HTERT RPE-1 (cell line): Measurements from ENCODE around the gene VWDE.
"Not testable (repeated sequence)": the region's sequence is repeated elsewhere in the genome, so short reads cannot be mapped to it uniquely, and the experiment has no call there.

Source experiments
- in situ Hi-C: fragments of 300-500 bp; cut with MboI; formaldehyde crosslinking; loops from 4 replicates; pipeline ENCODE4 v1.14.3; 2020; ENCODE audit warnings: low sequenced_read_pairs

VWDE gene

DNA sequence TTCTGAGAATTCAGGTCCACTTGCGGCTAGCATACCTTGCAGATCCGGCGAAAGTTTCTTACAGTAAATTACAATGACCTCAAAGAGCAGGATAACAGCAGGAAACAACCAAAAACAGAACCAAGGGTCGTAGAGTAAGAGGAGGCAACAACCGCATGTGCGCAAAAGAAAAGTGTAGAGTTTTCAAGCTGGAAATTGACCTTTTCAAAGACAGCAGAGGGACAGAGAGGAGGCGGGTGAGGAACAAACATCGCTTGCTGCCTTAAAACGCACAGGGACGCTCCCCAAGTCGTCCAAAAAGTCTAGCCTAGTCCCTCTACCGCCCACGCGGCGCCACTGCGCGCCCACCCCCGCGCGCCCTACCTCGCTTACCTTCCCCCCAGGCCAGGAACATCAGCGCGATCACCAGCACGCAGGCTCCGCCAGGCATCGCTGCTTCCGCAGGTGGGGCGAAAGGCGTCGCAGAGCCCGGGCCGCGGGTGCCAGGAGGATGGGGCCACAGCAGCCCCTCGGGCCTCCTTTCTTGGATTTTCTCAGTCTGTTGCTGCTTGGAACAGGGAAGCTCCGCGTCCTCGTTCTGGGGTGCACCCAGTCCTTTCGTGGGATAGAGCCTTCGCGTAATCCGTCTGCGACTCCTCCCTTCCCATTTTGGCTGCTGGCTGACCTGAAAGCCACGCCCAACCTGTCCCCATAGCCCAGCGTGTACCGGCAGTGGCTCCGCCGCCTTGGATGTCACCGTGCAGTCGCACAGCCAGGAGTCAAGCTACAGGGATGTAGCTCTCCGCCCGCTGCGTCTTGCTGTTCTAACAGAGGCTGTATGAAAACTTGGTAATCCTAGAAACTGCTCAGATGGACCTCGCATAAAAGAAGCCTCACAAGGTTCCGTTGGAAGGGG, at the start of gene VWDE:
TSS of gene VWDE (minus strand) at position 579 of the 895 bp plus-strand sequence. CDS start at position 430, 149 bp downstream.
- in situ Hi-C loops, result no loop called here

DNA sequence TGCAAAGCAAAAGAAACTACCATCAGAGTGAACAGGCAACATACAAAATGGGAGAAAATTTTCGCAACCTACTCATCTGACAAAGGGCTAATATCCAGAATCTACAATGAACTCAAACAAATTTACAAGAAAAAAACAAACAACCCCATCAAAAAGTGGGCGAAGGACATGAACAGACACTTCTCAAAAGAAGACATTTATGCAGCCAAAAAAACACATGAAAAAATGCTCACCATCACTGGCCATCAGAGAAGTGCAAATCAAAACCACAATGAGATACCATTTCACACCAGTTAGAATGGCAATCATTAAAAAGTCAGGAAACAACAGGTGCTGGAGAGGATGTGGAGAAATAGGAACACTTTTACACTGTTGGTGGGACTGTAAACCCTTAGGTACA, 49.5 kb upstream of the VWDE start:
- in situ Hi-C loops, result not testable (repeated sequence)

DNA sequence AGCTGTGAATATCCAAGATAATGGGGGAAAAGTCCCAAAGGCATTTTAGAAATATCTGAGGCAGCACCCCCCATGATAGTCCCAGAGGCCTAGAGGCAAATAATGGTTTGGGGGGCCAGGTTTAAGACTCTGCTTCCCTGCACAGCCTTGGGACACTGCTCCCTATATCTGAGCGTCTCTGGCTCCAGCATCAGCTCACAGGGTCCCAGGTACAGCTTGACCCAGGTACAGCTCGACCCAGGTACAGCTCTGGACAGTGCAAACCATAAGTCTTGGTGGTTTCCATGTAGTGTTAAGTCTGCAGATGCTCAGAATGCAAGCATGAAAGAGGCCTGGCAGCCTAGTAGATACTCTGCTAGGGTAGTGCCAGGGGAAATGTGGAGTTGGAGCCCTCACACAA, 47.0 kb upstream of the VWDE start:
- in situ Hi-C loops, result no loop called here

DNA sequence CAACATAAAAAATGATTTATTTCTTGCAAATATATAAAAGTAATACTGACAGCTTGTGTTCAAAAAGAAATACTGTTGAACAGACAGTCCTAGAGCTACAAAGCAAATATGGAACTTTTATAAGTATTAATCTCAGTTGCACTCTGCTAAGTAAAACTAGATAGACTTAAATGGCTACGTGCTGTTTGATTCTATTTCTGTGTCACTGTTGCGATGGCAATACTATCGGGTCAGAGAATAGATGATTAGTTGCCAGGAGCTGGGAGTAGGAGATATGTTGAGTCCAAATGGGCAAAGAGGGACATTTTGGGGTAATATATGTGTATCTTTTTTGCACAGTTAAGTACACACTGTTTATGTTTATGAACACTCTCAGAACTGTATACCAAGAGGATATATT, 41.1 kb upstream of the VWDE start:
- in situ Hi-C loops, result no loop called here

DNA sequence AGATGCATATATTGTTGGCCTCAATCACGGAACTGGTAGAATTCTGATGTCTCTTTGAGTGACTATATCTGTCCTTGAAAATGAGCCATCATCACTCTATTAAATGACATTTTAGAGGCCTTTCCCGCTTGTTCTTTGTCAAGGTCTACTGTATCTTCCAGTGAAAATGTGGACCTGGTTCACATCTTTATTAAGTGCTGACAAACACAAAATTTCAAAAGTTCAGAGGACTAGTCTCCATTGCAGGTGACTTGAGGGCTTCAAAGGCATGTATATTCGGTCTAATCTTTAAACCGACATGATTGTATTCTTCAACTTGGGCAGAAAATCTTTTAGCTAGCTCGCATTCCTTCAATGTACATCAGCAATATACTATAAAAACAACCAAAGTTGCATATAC, 36.6 kb upstream of the VWDE start:
- in situ Hi-C loops, result no loop called here

DNA sequence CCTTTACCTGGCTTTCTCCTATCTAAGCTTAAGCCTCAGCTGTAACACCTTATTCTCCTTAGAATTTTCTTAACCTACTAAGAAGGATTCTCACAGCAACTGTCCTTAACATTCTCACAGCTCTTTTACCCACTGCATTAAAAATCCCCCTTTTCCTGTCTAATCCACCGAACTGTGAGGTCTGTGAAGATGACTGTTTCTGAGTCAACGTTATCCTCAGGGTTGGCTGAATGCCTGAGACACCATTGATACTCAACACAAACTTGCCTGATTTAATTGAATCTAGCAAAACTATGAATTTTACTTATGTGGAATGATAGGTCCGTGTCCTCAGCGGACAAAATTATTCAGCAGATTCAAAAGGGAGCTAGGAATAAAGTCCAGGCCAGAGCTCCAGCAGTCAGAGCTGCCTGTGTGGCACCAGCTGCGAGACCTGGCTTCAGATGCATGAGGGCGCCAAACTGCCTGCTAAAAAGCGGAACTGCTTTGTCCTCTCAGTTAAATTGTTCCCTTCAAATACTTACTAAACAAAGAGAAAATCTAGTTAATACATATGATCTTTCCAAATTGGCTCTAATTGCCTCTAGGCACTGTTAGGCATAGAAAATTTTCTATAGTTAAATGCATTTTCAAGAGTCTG, 33.4 kb upstream of the VWDE start:
- in situ Hi-C loops, result no loop called here

DNA sequence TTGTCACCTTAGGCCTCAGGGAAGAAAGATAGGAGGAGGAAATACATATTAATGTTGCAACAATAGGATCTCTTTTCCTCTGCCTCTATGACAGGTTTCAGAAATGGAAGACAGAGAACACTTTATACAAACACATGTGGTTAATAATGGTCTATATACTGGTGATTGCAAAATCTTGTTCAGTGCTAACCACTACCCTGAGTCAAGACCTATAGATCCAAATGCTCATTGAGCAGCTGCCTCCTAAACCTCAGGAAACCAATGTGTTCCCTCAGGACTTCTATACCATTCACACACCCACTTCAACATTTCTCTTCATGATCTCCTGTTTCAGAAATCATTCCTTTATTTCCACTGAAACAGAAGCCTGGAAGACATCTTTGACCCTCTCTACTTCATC, 32.5 kb upstream of the VWDE start:
- in situ Hi-C loops, result no loop called here

DNA sequence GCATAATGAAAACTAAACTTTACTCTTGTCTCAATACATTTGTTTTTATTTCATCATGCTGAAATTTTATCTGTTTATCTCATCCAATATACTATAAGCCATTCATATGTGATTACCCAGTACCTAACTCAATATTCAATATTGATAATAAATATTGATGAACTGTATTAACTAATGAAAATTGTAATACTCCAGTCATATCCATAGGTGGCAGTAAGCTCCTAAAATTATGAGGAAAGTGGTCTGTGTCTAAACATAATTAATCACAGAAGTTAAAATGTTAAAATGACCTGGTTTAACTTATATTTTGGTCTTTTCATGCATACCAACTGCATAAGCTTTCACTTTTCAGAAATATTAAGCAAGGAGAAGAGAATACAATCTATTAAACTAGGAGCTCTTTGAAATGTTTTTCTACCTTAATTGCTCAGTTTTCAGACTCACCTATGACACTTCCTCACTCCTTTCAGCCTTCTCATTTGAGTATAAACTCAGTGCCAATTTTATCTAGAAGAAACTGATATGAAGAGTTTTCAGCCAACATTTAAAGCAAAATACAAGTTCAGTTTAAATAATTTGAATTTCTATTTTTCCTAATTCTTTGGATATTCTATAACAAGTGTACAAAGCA, 30.5 kb upstream of the VWDE start:
- in situ Hi-C loops, result no loop called here

DNA sequence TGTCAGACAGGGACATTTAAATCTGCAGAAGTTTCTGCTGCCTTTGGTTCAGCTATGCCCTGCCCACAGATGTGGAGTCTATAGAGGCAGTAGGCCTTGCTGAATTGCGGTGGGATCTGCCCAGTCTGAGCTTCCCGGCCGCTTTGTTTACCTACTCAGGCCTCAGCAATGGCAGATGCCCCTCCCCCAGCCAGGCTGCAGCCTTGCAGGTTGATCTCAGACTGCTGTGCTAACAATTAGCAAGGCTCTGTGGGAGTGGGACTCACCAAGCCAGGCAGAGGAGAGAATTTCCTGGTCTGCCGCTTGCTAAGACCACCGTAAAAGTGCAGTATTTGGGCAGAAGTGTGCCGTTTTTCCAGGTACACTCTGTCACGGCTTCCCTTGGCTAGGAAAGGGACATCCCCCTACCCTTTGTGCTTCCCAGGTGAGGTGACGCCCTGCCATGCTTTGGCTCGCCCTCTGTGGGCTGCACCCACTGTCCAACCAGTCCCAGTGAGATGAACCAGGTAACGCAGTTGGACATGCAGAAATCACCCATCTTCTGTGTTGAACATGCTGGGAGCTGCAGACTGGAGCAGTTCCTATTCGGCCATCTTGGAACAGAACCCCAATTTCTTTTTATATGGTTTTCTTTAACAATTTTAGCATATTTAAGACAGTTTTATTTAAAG, 28.4 kb upstream of the VWDE start:
- in situ Hi-C loops, result no loop called here

DNA sequence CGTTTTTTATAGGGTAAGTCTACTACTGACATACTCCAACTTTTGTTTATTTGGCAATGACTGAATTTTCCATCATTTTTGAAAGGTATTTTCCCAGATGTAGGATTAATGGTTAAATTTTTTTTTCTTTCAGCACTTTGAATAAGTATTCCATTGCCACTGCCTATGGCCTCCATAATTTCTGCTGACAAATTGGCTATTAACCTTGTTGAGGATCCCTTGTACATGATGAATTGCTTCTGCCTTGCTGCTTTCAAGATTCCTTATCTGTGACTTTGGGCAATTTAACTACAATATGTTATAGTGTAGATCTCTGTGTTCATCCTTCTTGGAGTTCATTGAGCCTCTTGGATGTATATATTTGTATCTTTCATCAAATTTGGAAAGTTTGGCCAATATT, 21.6 kb upstream of the VWDE start:
- in situ Hi-C loops, result no loop called here

DNA sequence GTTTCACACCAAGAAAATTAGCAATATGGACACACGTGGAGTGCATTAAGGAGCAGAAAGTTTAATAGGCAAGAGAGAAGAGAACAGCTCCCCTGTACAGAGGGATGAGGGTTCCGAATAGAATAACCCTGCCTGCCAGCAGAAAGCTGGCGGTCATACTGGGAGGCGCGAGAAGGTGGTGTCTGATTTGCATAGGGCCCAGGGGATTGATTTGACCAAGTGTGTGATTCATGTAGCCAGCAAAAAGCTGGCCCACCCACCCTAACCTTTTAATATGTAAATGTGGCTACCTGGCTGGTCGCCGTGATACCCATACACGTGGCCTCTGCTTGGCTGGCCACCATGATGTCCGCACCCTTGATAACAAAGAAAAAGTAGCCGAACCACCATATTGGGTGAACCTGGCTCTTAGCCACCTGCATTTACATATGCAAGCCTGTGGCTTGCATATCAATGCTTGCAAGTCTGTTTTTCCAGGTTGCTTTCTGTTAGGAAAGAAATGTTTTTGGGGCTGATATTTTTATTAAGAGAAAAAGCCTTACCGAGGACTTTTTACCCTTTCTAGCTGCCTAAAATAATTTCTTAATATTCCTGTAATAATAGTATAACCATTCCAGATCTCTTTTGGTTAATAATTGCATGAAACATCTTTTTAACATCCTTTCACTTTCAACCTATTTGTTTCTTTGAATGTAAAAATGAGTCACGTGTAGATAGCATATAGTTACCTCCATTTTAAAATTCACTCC, 20.5 kb upstream of the VWDE start:
- in situ Hi-C loops, result no loop called here

DNA sequence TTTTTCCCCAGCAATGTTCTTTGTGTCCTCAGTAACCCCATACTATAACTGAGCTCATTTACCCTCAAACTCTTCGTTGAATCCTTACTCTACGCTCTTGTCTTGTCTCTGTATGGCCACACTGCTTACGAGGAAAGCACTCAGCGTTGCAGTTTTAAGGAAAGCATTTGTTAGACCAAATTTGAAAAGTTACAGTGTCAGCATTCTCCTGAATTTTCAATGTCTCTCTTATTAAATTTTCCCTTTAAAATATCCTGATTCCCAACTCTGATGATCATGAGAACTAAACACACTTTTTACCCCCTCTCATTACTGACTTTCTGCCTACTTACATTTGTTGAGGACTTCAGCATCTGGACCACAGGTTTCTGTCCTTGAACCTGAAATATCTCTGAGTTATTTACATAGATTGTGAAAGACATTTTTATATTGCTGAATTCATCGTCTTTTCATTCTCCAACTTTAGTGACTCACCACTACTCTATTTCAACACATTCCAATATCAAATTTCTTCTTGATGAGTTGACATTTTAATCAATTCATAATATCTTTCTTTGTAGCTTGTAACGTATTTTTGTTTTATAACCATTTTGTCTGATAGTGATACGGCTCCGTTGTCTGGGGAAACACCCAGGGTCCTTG, 19.8 kb upstream of the VWDE start:
- in situ Hi-C loops, result no loop called here

DNA sequence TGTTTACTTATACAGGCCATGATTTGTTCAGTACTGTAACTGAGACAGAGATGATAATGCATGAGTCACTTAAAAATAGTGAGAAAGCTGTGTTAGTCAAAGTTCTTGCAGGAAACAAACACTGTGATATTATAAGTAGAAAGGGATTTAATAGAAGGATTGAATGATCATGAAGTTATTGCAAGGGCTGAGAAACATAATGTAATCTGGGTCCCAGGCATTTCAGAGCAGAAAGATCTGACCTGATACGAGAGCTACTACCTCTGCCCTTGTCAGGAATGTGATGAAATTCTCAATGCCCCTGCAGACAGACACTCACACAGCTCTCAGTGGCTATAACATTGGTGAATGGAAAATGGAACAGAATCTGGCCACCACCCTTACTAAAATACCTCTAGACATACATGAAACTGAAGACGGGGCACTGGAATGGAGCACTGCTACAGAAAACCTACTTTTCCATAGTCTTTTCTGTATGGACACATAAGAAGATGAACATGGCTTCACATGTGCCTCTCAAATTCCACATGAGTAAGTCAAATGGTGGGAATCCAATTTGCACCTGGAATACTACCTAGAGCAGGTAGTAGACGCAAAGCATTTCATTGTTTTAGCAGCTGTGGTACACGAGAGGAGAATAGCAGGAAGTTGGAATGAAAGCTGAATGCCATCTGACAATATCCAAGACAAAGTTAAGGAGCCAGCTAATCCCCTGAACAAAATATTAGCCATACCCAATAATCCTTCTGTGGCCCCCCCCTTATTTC, 19.1 kb upstream of the VWDE start:
- in situ Hi-C loops, result no loop called here

DNA sequence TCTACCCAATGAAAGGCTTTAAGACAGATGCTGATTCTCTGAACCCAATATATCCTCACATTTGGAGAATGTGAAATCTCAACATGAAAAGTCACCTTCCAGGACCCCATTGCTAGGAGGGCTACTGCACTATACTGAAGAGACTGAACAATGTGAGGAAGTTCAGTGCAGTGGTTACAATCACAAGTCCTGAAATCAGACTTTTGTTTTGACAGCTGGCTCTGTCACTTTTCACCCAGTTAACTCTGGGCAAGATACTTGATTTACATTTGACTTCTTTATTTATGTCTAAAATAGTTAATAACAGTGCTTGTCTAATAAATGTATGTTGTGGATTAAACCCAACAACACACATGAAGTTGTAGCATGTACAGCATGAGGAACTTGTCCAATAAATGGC, 14.8 kb upstream of the VWDE start:
- in situ Hi-C loops, result no loop called here

DNA sequence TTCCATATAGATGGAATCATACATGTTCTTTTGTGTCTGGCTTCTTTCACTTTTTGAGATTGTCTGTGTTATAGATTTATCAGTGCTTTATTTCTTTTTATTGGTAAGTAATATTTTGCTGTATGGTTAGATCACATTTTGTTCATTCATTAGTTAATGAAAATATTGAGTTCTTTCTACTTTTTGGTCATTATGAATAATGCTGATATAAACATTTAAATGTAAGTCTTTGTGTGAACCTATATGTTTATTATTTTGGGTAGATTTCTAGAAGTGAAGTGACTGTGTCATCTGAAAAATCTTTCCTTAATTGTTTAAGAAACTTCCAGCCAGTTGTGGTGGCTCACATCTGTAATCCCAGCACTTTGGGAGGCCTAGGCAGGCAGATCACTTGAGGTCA, 11.4 kb upstream of the VWDE start:
- in situ Hi-C loops, result no loop called here

DNA sequence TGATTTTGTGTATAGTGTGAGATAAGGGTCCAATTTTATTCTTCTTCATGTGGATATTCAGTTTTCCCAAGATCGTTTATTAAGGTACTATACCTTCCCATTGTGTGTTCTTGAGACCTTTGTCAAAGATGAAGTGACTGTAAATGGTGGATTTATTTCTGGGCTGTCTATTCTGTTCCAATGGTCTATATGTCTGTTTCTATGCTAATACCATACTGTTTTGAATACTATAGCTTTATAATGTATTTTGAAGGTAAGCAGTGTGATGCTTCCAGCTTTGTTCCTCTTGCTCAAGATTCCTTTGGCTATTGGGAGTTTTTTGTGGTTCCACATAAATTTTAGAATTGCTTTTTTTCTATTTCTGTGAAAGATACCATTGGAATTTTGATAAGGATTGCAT, 8.7 kb upstream of the VWDE start:
- in situ Hi-C loops, result no loop called here

DNA sequence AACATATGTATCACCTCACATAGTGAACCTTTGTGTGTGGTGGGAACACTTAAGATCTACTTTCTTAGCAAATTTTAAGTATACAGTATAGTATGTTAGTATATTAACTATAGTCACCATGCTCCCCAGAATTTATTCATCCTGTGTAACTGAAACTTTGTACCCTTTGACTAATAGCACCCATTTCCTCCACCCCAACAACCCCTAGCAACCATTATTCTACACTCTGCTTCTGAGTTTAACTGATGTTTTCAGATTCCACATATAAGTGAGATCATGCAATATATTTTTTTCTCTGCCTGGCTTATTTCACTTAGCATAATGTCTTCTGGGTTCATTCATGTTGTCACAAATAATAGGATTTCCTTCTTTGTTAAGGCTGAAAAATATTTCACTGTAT, 6.9 kb upstream of the VWDE start:
- in situ Hi-C loops, result no loop called here

DNA sequence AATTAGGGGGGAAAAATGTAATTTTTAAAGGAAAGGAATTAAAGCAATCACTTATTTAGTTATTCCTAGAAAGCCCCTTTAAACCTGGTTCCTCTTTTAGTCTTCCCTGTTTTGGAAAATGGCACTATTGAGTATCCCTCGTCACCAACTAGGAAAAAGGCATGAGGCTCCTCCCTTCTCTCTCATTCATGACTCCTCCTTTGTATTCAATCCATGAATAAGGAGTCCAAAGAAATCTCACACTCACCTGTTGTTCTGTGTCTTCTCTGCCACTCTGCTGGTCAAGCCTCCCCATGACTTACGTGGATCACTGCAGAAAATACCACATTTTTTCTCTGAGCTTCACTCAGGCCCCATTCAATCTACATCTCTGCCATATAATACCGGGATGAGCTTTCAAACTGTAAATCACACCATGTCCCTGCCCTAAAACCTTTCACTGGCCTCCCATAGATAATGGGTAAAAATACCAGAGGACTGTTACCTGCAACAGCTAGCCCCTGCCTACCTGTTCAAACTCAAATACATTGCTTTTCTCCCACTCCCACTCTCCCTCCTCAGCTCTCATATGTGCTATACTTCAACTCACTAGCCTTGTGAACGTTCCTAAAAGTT, 5.5 kb upstream of the VWDE start:
- in situ Hi-C loops, result no loop called here

DNA sequence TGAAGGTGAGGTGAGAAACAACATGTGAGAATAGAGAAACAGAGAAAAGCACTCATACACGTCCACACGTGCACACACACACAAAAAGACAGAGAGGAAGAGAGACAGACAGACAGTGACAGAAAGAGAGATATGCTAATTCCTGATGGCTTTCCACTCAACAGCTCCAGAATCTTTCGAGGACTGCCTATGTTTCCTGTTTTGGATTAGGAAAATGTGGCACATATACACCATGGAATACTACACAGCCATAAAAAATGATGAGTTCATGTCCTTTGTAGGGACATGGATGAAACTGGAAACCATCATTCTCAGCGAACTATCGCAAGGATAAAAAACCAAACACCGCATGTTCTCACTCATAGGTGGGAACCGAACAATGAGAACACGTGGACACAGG, 4.0 kb upstream of the VWDE start:
- in situ Hi-C loops, result not testable (repeated sequence)
